Astrocyte (in vitro differentiated cells and primary cell): ENCODE data around the gene HBB. TPM values are rescaled to one million over a fixed set of nuclear protein-coding genes. Genes with fewer than 3 reads are reported as not detected.

Source experiments
- DNase-seq: peaks from one replicate; pipeline ENCODE4 v3.0.0-alpha.2; 2010; ENCODE audit warnings: low read depth
- FAIRE-seq: peaks from 2 replicates; lab custom pipeline; 2011; peaks lifted over from hg19 to GRCh38; lab: Jason Lieb, UNC
- H2AFZ ChIP-seq: 2 replicates; pipeline ENCODE4 v1.6.0; 2012; ENCODE audit warnings: low read depth, low read length, inconsistent platforms
- H3K27ac ChIP-seq: 2 replicates; pipeline ENCODE4 v1.5.1; 2011; ENCODE audit warnings: low read depth, low read length, inconsistent platforms
- H3K27me3 ChIP-seq: 2 replicates; pipeline ENCODE4 v1.6.0; 2011; ENCODE audit warnings: low read length, inconsistent platforms; ENCODE audit not compliant: insufficient read depth
- H3K36me3 ChIP-seq: 2 replicates; pipeline ENCODE4 v1.5.1; 2011; ENCODE audit warnings: low read length, inconsistent platforms; ENCODE audit not compliant: insufficient read depth
- H3K4me1 ChIP-seq: 2 replicates; pipeline ENCODE4 v1.5.1; 2011; ENCODE audit warnings: low read length, inconsistent platforms; ENCODE audit not compliant: insufficient read depth
- H3K4me2 ChIP-seq: 2 replicates; pipeline ENCODE4 v1.6.0; 2012; ENCODE audit warnings: low read length, inconsistent platforms
- H3K4me3 ChIP-seq: 2 replicates; pipeline ENCODE4 v1.5.1; 2011; ENCODE audit warnings: low read depth, mild to moderate bottlenecking, low read length, inconsistent platforms; ENCODE audit not compliant: insufficient read depth
- H3K79me2 ChIP-seq: 2 replicates; pipeline ENCODE4 v1.6.0; 2012; ENCODE audit warnings: mild to moderate bottlenecking, low read length, inconsistent platforms; ENCODE audit not compliant: insufficient read depth
- H3K9ac ChIP-seq: 2 replicates; pipeline ENCODE4 v1.6.0; 2012; ENCODE audit warnings: mild to moderate bottlenecking, low read length, inconsistent platforms
- H3K9me3 ChIP-seq: 2 replicates; pipeline ENCODE4 v1.5.1; 2012; ENCODE audit warnings: low read depth, mild to moderate bottlenecking, low read length, inconsistent platforms; ENCODE audit not compliant: insufficient read depth
- H4K20me1 ChIP-seq: 2 replicates; pipeline ENCODE4 v1.6.0; 2012; ENCODE audit warnings: low read length, inconsistent platforms; ENCODE audit not compliant: insufficient read depth
- H3K27ac Mint-ChIP-seq: one replicate; pipeline ENCODE4 v1.8.0; 2021; ENCODE audit warnings: mild to moderate bottlenecking, mixed read lengths; ENCODE audit not compliant: unreplicated experiment
- H3K27me3 Mint-ChIP-seq: one replicate; pipeline ENCODE4 v1.8.0; 2021; ENCODE audit warnings: low read depth, mixed read lengths; ENCODE audit not compliant: unreplicated experiment
- H3K36me3 Mint-ChIP-seq: one replicate; pipeline ENCODE4 v1.8.0; 2021; ENCODE audit warnings: low read depth, mixed read lengths; ENCODE audit not compliant: unreplicated experiment
- H3K4me1 Mint-ChIP-seq: one replicate; pipeline ENCODE4 v1.8.0; 2021; ENCODE audit warnings: low read depth, mixed read lengths; ENCODE audit not compliant: unreplicated experiment
- H3K4me3 Mint-ChIP-seq: one replicate; pipeline ENCODE4 v1.8.0; 2021; ENCODE audit warnings: mild to moderate bottlenecking, moderate library complexity, mixed read lengths; ENCODE audit not compliant: unreplicated experiment
- H3K9me3 Mint-ChIP-seq: one replicate; pipeline ENCODE4 v1.8.0; 2021; ENCODE audit warnings: mild to moderate bottlenecking, mixed read lengths; ENCODE audit not compliant: unreplicated experiment
- CTCF ChIP-seq: IDR thresholded peaks from 2 replicates; pipeline ENCODE4 v1.5.1; 2011; ENCODE audit warnings: low read depth, mild to moderate bottlenecking, inconsistent platforms, low read length, moderate library complexity; ENCODE audit not compliant: insufficient read depth
- EZH2 ChIP-seq: IDR thresholded peaks from 2 replicates; pipeline ENCODE4 v1.6.1; 2012; ENCODE audit warnings: mild to moderate bottlenecking, low read length, inconsistent platforms; ENCODE audit not compliant: insufficient read depth
- total RNA-seq: library from RNA; stranded (reverse); gene quantifications from 2 replicates; pipeline ENCODE4 v1.2.1, GENCODE V29; 2021

The HBB gene
- total RNA-seq, 1 donor from 2014 or later = not detected

- Histone ChIP-seq H3K4me3 (no peak overlapping the region), H2AFZ (no peak overlapping the region), H3K4me1 (no peaks in the 10 kb centered on the region), H3K36me3 (no peaks in the 10 kb centered on the region), H3K9ac (no peak overlapping the region), H3K9me3 (no peaks in the 10 kb centered on the region), H4K20me1 (no peaks in the 10 kb centered on the region), H3K4me2 (no peak overlapping the region), H3K79me2 (no peaks in the 10 kb centered on the region), H3K27ac (no peak overlapping the region), H3K27me3 (no peaks in the 10 kb centered on the region)
- no peak for TF ChIP-seq EZH2
- TF ChIP-seq CTCF = no peak
- no peaks in the 10 kb centered on the region for H3K36me3 Mint-ChIP-seq
- FAIRE-seq = no peak
- no peaks in the 10 kb centered on the region for H3K27me3 Mint-ChIP-seq
- H3K4me3 Mint-ChIP-seq = no peak overlapping the region
- no peaks in the 10 kb centered on the region for H3K4me1 Mint-ChIP-seq
- DNase-seq = no peak
- H3K27ac Mint-ChIP-seq = no peak overlapping the region
- no peaks in the 10 kb centered on the region for H3K9me3 Mint-ChIP-seq
These were observed 14.6 kb upstream of the HBB start for GRCh38 chr11:5241458-5241857.

- FAIRE-seq (no peak), DNase-seq (no peak)
- H3K9me3 ChIP-seq = no peaks in the 10 kb centered on the region
- no peaks in the 10 kb centered on the region for H3K27me3 Mint-ChIP-seq
- no peak overlapping the region for H3K4me2 ChIP-seq
- no peak overlapping the region for H3K27ac ChIP-seq
- H3K27me3 ChIP-seq = no peaks in the 10 kb centered on the region
- TF ChIP-seq CTCF (no peak), EZH2 (no peak)
- H3K9me3 Mint-ChIP-seq = no peaks in the 10 kb centered on the region
- no peaks in the 10 kb centered on the region for H3K4me1 Mint-ChIP-seq
- H2AFZ ChIP-seq = no peak overlapping the region
- no peak overlapping the region for H3K27ac Mint-ChIP-seq
- no peaks in the 10 kb centered on the region for H3K36me3 Mint-ChIP-seq
- no peaks in the 10 kb centered on the region for H4K20me1 ChIP-seq
- H3K4me3 ChIP-seq = no peak overlapping the region
- H3K36me3 ChIP-seq = no peaks in the 10 kb centered on the region
- H3K79me2 ChIP-seq = no peaks in the 10 kb centered on the region
- H3K9ac ChIP-seq = no peak overlapping the region
- no peaks in the 10 kb centered on the region for H3K4me1 ChIP-seq
- no peak overlapping the region for H3K4me3 Mint-ChIP-seq
These were observed 13.6 kb upstream of the HBB start for GRCh38 chr11:5240458-5240857.

DNA sequence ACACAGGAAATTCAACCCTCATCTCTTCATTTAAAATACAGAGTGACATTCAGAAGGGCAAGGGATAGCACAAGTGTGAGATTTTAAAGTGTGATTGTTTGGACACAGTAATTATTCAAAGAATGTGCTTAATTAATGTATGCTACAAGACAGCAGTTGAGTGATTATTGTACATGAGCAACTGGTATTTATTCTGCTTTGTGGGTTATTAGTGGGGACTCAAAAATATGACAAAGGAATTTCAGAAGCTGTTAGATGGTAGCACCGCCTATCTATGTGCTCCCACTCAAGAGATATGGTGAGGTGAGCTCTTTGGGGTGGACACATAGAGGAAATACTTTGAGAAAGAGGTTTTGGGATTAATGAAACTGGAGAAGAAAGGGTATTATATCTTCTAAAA is 13.2 kb upstream of the HBB start:
- Histone ChIP-seq H2AFZ (no peak overlapping the region), H3K27ac (no peak overlapping the region), H3K4me2 (no peak overlapping the region), H3K4me3 (no peak overlapping the region), H4K20me1 (no peaks in the 10 kb centered on the region), H3K36me3 (no peaks in the 10 kb centered on the region), H3K79me2 (no peaks in the 10 kb centered on the region), H3K4me1 (no peaks in the 10 kb centered on the region), H3K9ac (no peak overlapping the region), H3K27me3 (no peaks in the 10 kb centered on the region), H3K9me3 (no peaks in the 10 kb centered on the region)
- no peak overlapping the region for H3K4me3 Mint-ChIP-seq
- DNase-seq = no peak
- no peaks in the 10 kb centered on the region for H3K4me1 Mint-ChIP-seq
- H3K9me3 Mint-ChIP-seq = no peaks in the 10 kb centered on the region
- peaks cover 1% of the 10 kb centered on the region for H3K27me3 Mint-ChIP-seq
- H3K36me3 Mint-ChIP-seq = no peaks in the 10 kb centered on the region
- TF ChIP-seq CTCF (no peak), EZH2 (no peak)
- FAIRE-seq = no peak
- H3K27ac Mint-ChIP-seq = no peak overlapping the region
